AG04449 (cell line): Measurements from ENCODE around the gene FRMD1.

Experiments
- CTCF ChIA-PET: fragments of 350-600 bp; formaldehyde crosslinking; extraction: SDS; loops from one replicate; lab custom pipeline; 2021; ENCODE audit warnings: antibody characterized with exemption; lab: Yijun Ruan, JAX
- POLR2A ChIA-PET: fragments of 400-600, 350-600 bp; formaldehyde crosslinking; extraction: SDS; loops from one replicate; lab custom pipeline; 2020; ENCODE audit warnings: antibody characterized with exemption, inconsistent platforms; lab: Yijun Ruan, JAX
- DNase-seq: peaks from one replicate; pipeline ENCODE4 v3.0.0-alpha.2; 2010; ENCODE audit warnings: low read depth, low spot score
- H3K4me3 ChIP-seq: 2 replicates; pipeline ENCODE4 v1.5.1; 2011; ENCODE audit warnings: low read depth, mild to moderate bottlenecking, control low read depth, low read length
- CTCF ChIP-seq: IDR thresholded peaks from one replicate; pipeline ENCODE4 v1.5.1; 2011; ENCODE audit warnings: mild to moderate bottlenecking, moderate library complexity, low read length, control low read depth, inconsistent platforms; ENCODE audit not compliant: insufficient read depth; ENCODE audit errors: missing control alignments

FRMD1 gene

DNA sequence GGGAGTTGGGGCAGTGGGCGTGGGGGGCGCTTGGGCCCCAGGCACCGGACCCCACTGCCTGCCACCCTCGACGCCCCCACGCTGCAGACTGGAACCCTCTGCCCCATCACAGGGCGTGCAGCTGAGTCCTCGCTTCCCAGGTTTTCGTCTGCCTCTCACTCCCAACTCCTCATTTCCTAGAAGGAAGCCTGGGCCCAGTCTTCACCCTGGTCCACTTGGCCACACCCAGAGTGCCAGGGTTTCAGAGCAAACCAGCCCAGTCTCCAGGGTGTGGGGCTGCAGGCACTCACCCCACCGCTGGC, 30.3 kb downstream of the FRMD1 start:
- POLR2A ChIA-PET = no interaction called here
- DNase-seq = no peak
- no peak overlapping the region for H3K4me3 ChIP-seq
- TF ChIP-seq CTCF = no peak
- CTCF ChIA-PET = no interaction called here

- POLR2A ChIA-PET = no interaction called here
- CTCF ChIA-PET = no interaction called here
- H3K4me3 ChIP-seq = no peak overlapping the region
- no peak for TF ChIP-seq CTCF
- DNase-seq = no peak
These were observed 30.9 kb downstream of the FRMD1 start for GRCh38 chr6:168047841-168048723.

DNA sequence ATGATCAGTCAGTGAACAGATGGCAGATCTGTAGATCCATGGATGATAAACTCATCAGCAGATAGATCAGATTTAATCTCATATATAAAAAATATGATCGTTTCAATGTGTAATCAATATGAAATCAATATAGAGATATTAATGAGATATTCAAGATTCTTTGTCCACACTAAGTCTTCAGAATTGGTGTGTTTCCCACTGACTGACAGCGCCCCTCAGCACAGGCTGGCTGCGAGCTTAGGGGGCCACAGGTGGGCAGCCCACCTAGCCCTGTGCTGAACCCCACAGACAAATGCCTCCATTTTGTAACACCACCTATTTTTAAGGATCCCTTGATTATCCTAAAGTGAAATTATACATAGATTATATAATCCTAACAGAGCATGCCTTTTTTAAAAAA, 32.3 kb downstream of the FRMD1 start:
- no peak for TF ChIP-seq CTCF
- DNase-seq = no peak
- no peak overlapping the region for H3K4me3 ChIP-seq
- CTCF ChIA-PET = no interaction called here
- POLR2A ChIA-PET = no interaction called here

GRCh38 chr6:168045706-168046620, 33.0 kb downstream of the FRMD1 start:
- H3K4me3 ChIP-seq = no peak overlapping the region
- POLR2A ChIA-PET = no interaction called here
- CTCF ChIA-PET = no interaction called here
- no peak for DNase-seq
- no peak for TF ChIP-seq CTCF

- CTCF ChIA-PET = no interaction called here
- DNase-seq = no peak
These were observed 33.8 kb downstream of the FRMD1 start for GRCh38 chr6:168045141-168045691.

More at GRCh38 chr6:168045141-168045691, 33.8 kb downstream of the FRMD1 start:
- POLR2A ChIA-PET = no interaction called here
- no peak overlapping the region for H3K4me3 ChIP-seq
- TF ChIP-seq CTCF = no peak
